Measurements from ENCODE around the gene TBC1D17. TPM values are rescaled to one million over a fixed set of nuclear protein-coding genes. Genes with fewer than 3 reads are reported as not detected.
A peak's percentile ranks its signal among the peaks of the same experiment; 100 is the strongest.

The TBC1D17 gene
- total and polyA plus RNA-seq, 2 experiments from 2014 or later, result 6.6 to 32.4 TPM

DNA sequence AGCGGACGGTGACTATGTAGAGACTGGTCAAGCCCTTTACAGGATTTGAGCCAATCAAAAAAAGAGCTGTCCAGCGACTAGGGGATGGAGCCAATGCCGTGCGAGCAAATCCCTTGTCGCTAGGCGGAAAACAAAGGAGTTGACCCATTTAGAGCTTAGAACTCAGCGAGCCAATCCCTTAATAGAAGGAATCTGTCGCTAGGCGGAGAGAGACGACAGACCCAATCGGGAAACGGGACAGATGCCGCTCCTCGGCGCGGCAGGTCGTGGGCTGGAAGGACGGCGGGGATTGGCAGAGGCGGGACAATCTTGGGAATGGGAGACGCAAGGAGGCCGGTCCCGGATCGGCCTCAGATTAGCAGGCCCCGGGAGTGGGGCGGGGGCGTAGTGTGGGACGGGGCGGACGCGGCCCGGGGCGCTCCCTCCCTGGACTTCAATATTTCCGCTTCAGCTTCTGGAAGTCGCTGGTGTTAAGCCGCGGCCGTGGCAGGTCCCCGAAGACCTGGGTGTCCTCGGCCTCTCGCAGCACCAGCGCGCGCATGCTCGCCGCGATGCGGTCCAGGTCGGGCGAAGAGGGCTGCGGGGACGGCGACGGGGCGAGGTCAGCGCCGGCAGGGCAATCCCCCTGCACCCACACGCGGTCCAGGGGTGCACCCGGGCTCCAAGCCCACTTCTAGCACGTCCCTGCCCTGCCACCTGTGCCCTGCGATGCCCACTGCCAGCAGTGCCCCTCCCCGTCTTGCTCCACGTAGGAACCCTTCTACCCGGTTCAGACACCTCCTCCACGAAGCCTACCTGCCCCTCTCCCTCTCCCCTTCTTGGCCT, 7.8 kb upstream of the TBC1D17 start:
- H4K20me1 ChIP-seq (ENCODE audit: insufficient read depth), result no peaks in the 10 kb centered on the region
- H3K9me2 ChIP-seq (ENCODE audit: insufficient read depth), result no peaks in the 10 kb centered on the region
- peak; percentile 100 for DNase-seq
- peak overlapping the region; percentile 68 for H3K4me3 ChIP-seq
- TF ChIP-seq EZH2 (IDR thresholded peaks at IDR 0.05; ENCODE audit: insufficient read depth, poor library complexity, severe bottlenecking), result no peak
- TF ChIP-seq EZH2phosphoT487 (IDR thresholded peaks at IDR 0.05; ENCODE audit: insufficient read depth, low read depth), result no peak
- H3K4me1 ChIP-seq (ENCODE audit: insufficient read depth), result peaks cover 20% of the 10 kb centered on the region
- peaks cover 55% of the 10 kb centered on the region for H3K79me2 ChIP-seq (ENCODE audit: insufficient read depth)
- no peaks in the 10 kb centered on the region for H3K27me3 ChIP-seq (replicated peaks; ENCODE audit: insufficient read depth)
- no peaks in the 10 kb centered on the region for H3K9me3 ChIP-seq (ENCODE audit: low read depth)
- in situ Hi-C loops (cut with MboI), result no loop called here
- peak overlapping the region; percentile 69 for H3K9ac ChIP-seq
- peaks cover 20% of the 10 kb centered on the region for H3F3A ChIP-seq (ENCODE audit: insufficient read depth)
- peak overlapping the region; percentile 51; the same call in 1 of the 2 replicates for H2AFZ ChIP-seq
- peak overlapping the region; percentile 73 for H3K4me2 ChIP-seq (ENCODE audit: unreplicated experiment)
- WGBS, 2 experiments (ENCODE audit: low coverage in 1 of 2, low lambda C conversion rate in 2 of 2, missing lambda C conversion rate in 2 of 2), result 2 to 3% methylated on average over 42 to 58 of the region's 67 CpGs
- H3K27ac ChIP-seq, result peak overlapping the region; percentile 50
- H3K36me3 ChIP-seq (ENCODE audit: low read depth), result peaks cover 3% of the 10 kb centered on the region; the same call in 1 of the 2 replicates

- Histone ChIP-seq H3K9me3 (ENCODE audit: low read depth) (no peaks in the 10 kb centered on the region), H2AFZ (peak overlapping the region; percentile 51; the same call in 1 of the 2 replicates), H3K4me3 (peak overlapping the region; percentile 68), H3K9ac (peak overlapping the region; percentile 69), H3K27ac (peak overlapping the region; percentile 50), H3K4me2 (ENCODE audit: unreplicated experiment) (peak overlapping the region; percentile 73), H3K27me3 (replicated peaks; ENCODE audit: insufficient read depth) (no peaks in the 10 kb centered on the region), H3F3A (ENCODE audit: insufficient read depth) (peaks cover 16% of the 10 kb centered on the region), H3K4me1 (ENCODE audit: insufficient read depth) (peaks cover 26% of the 10 kb centered on the region), H3K79me2 (ENCODE audit: insufficient read depth) (peaks cover 55% of the 10 kb centered on the region), H3K9me2 (ENCODE audit: insufficient read depth) (no peaks in the 10 kb centered on the region), H3K36me3 (ENCODE audit: low read depth) (0 out of 2 replicates have a peak, but pooled peaks cover 2% of the 10 kb centered on the region), H4K20me1 (ENCODE audit: insufficient read depth) (no peaks in the 10 kb centered on the region)
- in situ Hi-C loops (cut with MboI), result no loop called here
- no peak for DNase-seq
- TF ChIP-seq EZH2 (IDR thresholded peaks at IDR 0.05; ENCODE audit: insufficient read depth, poor library complexity, severe bottlenecking), result no peak
- no peak for TF ChIP-seq EZH2phosphoT487 (IDR thresholded peaks at IDR 0.05; ENCODE audit: insufficient read depth, low read depth)
- WGBS, 2 experiments (ENCODE audit: low coverage in 1 of 2, low lambda C conversion rate in 2 of 2, missing lambda C conversion rate in 2 of 2), result 63 to 64% methylated on average over 15 of the region's 15 CpGs
Observed at GRCh38 chr19:49870309-49870901, 7.1 kb upstream of the TBC1D17 start.

GRCh38 chr19:49871349-49871985, 6.0 kb upstream of the TBC1D17 start:
- Histone ChIP-seq H3K27ac (no peak overlapping the region), H3K36me3 (ENCODE audit: low read depth) (0 out of 2 replicates have a peak, but pooled peaks cover 2% of the 10 kb centered on the region), H3K9ac (no peak overlapping the region), H3K4me2 (ENCODE audit: unreplicated experiment) (no peak overlapping the region), H3K9me3 (ENCODE audit: low read depth) (no peaks in the 10 kb centered on the region), H3K9me2 (ENCODE audit: insufficient read depth) (no peaks in the 10 kb centered on the region), H2AFZ (no peak overlapping the region), H3K79me2 (ENCODE audit: insufficient read depth) (peaks cover 54% of the 10 kb centered on the region), H3K4me1 (ENCODE audit: insufficient read depth) (peaks cover 19% of the 10 kb centered on the region), H3F3A (ENCODE audit: insufficient read depth) (peaks cover 16% of the 10 kb centered on the region), H3K27me3 (replicated peaks; ENCODE audit: insufficient read depth) (no peaks in the 10 kb centered on the region), H3K4me3 (no peak overlapping the region), H4K20me1 (ENCODE audit: insufficient read depth) (no peaks in the 10 kb centered on the region)
- peak; percentile 35 for DNase-seq
- in situ Hi-C loops (cut with MboI), result no loop called here
- TF ChIP-seq EZH2 (IDR thresholded peaks at IDR 0.05; ENCODE audit: insufficient read depth, poor library complexity, severe bottlenecking), result no peak
- no peak for TF ChIP-seq EZH2phosphoT487 (IDR thresholded peaks at IDR 0.05; ENCODE audit: insufficient read depth, low read depth)
- 83 to 88% methylated on average over 17 of the region's 17 CpGs for WGBS, 2 experiments (ENCODE audit: low coverage in 1 of 2, low lambda C conversion rate in 2 of 2, missing lambda C conversion rate in 2 of 2)

Measured in GM23248 (cell line).